GM20000 (cell line): Measurements from ENCODE around the gene GHDC.
"Not testable (repeated sequence)": the region's sequence is repeated elsewhere in the genome, so short reads cannot be mapped to it uniquely, and the experiment has no call there.

Experiments used
- DNase-seq: peaks from one replicate; pipeline ENCODE4 v3.0.0; 2012; ENCODE audit warnings: low spot score
- CTCF ChIP-seq: IDR thresholded peaks from 2 replicates; pipeline ENCODE4 v1.5.1; 2012; ENCODE audit warnings: mild to moderate bottlenecking, control low read depth; ENCODE audit errors: extremely low read depth, missing control alignments

The GHDC gene, protein sequence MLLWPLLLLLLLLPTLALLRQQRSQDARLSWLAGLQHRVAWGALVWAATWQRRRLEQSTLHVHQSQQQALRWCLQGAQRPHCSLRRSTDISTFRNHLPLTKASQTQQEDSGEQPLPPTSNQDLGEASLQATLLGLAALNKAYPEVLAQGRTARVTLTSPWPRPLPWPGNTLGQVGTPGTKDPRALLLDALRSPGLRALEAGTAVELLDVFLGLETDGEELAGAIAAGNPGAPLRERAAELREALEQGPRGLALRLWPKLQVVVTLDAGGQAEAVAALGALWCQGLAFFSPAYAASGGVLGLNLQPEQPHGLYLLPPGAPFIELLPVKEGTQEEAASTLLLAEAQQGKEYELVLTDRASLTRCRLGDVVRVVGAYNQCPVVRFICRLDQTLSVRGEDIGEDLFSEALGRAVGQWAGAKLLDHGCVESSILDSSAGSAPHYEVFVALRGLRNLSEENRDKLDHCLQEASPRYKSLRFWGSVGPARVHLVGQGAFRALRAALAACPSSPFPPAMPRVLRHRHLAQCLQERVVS

DNA sequence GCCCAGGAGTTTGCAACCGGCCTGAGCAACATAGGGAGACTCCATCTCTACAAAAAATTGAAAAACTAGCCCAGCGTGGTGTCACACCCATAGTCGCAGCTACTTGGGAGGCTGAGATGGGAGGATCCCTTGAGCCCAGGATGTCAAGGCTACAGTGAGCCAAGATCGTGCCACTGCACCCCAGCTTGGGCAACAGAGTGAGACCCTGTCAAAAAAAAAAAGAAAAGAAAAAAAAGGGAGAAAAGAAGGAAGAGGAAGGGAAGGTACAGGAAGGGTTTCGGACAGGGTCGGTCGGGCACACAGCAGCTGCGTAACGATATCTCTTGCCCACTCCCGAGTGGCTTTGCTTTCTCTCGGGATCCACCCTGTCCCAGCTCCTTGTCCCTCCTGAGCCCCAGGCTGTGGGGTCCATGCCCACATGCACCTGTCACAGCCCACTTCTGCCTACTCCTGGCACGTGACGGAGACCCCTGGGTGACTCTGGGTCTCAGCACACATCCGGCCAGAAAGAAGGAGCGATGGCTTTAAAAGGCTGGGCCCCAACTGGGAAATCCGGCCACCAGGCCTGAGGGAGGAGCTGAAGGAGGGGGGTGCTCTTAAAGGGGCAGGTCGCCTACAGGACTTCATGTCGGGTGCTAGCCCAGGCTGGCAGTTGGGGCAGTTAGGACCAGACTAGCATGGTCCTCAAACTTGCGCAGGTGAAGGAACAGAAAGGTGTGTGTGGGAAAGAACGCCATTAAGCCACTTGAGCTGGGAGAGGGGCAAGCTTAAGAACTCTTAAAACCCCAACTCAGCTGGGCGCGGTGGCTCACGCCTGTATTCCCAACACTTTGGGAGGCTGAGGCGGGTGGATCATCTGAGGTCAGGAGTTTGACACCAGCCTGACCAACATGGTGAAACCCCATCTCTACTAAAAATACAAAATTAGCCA is at the start of gene GHDC:
TSS of gene GHDC (minus strand) at position 526 of the 931 bp plus-strand sequence. CDS start 913 bp downstream, outside the sequence.
- DNase-seq = peak; percentile 90
- TF ChIP-seq CTCF = no peak

GRCh38 chr17:42243493-42243982 is 49.2 kb upstream of the GHDC start:
- DNase-seq = no peak
- TF ChIP-seq CTCF = no peak

- no peak for TF ChIP-seq CTCF
- DNase-seq = no peak
Observed at GRCh38 chr17:42241871-42242270, 47.6 kb upstream of the GHDC start.

DNA sequence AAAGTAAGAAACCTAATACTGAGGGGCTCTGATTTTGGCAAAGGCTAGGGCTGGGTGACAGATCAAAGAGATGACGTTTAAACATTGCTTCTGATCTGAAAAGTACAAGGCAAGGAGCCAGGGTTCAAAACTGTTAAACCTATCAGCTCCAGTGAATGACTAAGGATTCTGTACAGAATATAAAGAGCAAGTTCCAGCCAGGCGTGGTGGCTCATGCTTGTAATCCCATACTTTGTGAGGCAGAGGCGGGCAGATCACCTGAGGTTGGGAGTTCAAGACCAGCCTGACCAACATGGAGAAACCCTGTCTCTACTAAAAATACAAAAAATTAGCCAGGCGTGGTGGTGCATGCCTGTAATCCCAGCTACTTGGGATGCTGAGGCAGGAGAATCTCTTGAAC is 46.6 kb upstream of the GHDC start:
- not testable (repeated sequence) for DNase-seq

GRCh38 chr17:42240201-42240600 is 45.9 kb upstream of the GHDC start:
- no peak for TF ChIP-seq CTCF
- DNase-seq = no peak

DNA sequence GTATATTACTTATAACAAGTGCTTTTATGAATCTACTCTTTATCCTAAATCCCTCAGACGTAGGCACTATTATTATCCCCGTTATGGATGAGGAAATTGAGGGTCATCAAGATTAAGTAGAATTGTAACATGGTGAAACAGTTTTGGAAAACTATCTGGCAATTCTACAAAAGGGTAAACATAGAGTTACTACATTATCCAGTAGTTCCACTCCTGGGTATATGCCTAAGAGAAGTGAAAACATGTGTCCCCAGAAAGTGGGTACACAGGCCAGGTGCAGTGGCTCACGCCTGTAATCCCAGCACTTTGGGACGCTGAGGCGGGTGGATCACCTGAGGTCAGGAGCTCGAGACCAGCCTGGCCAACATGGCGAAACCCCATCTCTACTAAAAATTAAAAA is 45.3 kb upstream of the GHDC start:
- DNase-seq = not testable (repeated sequence)

GRCh38 chr17:42236760-42237159 is 42.5 kb upstream of the GHDC start:
- no peak for DNase-seq
- no peak for TF ChIP-seq CTCF

- no peak for DNase-seq
- TF ChIP-seq CTCF = no peak
Observed at GRCh38 chr17:42233994-42234393, 39.7 kb upstream of the GHDC start.
